Activated CD4-positive, alpha-beta T cell treated with anti-CD3 and anti-CD28 coated beads, Interleukin-2, amount 50 U/mL, for 4 hours (primary cell): ENCODE results near the gene INO80.
"Not testable (repeated sequence)": the region's sequence is repeated elsewhere in the genome, so short reads cannot be mapped to it uniquely, and the experiment has no call there.

Source experiments
- DNase-seq, 2 experiments: peaks; one replicate each; pipeline ENCODE4 v3.0.0-alpha.2; 2020

INO80 gene

DNA sequence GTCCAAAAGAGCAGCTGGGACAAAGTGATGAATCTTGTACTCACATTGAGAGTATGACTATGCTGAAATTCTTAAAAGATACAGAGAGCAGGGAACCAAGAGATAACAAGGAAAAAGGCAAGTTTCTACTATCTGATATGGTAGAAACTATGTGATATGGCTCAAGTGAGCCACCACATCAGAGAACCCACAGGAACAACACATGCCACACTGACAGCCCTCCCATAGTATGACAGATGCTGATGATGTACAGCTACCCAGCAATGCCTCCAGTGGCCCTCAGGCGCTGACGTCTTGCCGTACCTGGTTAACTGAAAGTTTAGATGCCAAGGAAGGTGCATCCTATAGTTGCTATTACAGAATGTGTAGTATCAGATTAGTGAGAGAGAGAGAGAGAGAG is 120.4 kb downstream of the INO80 start:
- DNase-seq: no peak

DNA sequence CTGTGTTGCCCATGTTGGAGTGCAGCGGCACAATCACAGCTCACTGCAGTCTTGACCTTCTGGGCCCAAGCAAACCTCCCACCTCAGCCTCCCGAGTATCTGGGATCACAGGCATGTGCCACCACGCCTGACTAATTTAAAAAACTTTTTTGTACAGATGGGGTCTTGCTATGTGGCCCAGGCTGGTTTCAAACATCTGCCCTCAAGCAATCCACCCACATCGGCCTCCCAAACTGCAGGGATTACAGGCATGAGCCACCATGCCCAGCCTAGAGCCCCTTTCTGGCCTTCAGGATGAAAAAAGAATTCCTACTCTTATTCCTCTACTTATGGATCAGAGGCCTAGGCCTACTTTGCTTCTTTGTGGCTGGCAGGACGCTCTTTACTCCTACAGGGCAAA is 123.3 kb downstream of the INO80 start:
- no peak for DNase-seq

DNA sequence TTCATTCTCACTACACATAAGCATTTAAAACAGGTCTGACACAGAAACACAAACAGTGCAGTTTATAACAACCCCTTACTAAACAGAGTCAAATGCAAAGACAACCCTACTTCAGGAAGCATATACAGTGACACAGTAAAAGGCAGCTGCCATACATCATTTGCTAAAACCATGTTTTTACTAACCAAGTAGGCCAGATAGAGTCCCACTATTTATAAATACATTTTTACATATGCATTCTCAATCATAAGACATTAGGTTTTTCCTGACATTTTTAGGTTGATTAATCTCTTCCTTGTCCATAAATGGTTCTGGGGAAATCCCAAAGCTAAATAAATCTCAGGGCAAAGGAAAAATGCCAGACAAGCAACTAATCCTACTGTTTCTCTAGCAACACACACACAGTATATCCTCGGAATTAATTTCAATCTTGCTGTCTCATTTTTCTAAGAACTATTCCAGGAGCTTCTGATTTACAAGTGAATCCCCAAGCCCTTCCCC is 123.8 kb downstream of the INO80 start:
- no peak for DNase-seq

DNA sequence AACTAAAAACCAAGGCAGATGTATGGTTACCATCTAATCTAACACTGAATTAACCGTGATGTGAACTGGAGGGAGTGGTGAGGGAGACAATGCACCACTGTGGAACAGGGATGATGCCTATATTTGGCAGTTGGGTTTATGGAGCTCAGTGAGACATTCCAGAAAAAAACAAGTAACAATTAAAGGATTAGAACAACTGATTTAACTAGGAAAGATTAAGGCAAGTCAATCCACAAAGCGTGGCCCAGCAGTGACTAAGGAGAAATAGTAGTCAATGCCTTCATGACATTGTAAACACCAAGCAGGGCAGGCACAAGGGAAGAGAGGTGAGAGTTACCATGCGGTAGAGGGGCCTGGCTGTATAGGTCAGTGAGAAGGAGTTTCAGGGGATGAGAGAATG is 124.7 kb downstream of the INO80 start:
- no peak for DNase-seq

DNA sequence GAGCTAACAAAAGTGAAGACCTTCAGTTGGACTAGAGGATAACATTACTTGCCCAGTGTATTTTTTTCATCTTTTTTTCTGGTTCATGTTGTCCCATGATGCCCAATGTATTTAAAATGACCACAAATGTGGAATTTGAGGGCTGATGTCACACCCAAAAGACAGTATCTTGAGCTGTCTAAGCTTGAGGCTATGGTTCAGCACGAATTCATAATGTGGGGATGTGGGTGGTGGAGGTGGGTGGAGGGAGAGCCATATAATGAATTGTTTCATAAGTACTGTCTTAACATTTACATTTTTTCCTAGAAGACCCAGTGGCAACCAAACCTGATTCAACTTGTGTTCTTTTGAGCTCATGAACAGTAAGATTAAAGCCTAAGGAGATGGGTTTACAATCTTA is 125.3 kb downstream of the INO80 start:
- DNase-seq: no peak

DNA sequence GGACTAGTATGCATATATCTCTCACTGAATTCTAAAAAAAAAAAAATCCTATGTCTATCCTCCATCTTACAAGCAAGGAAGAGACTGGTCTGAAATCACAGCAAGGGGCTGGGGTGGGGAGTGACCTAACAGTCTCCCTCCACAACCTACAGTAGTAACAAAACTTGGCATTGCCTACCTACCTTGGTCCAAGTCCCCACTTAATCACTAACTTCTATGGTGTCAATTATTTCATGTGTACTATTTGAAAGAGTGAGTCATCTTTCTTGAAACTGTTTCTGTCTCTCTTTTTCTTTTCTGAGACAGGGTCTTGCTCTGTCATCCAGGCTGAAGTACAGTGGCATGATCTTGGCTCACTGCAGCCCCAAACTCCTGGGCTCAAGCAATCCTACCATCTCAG is 126.0 kb downstream of the INO80 start:
- DNase-seq: no peak

DNA sequence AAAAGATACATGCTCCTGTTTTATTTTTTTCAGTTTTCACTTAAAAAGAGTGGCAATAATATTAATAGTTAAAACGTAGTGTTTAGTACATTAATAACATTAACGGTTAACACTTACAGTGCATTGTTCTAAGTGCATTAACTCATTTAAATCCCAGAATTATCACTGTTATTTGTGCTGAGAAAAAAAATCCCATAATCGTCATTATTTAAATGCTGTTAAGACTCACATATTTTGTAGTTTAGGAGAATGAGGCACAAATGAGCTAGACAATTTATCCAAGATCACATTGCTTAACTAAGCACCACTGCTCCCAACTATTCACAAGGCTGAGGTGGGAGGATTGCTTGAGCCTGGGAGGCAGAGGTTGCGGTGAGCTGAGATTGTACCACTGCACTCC is 127.9 kb downstream of the INO80 start:
- no peak for DNase-seq

DNA sequence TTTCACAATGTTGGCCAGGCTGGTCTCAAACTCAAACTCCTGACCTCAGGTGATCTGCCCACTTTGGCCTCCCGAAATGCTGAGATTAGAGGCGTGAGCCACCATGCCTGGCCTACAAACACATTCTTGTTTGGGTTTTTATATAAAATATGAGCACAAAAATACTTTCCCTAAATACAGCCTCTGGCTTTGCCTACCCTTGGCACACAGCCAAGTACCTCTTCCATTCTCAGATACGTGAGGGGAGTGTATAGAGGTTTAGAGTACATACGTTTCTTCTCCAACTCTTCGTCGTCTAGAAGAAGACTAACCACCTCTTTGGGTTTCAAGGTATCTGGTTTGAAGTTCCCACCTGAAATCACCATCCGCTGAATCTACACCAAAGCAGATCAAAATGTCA is 129.3 kb downstream of the INO80 start:
- no peak for DNase-seq

DNA sequence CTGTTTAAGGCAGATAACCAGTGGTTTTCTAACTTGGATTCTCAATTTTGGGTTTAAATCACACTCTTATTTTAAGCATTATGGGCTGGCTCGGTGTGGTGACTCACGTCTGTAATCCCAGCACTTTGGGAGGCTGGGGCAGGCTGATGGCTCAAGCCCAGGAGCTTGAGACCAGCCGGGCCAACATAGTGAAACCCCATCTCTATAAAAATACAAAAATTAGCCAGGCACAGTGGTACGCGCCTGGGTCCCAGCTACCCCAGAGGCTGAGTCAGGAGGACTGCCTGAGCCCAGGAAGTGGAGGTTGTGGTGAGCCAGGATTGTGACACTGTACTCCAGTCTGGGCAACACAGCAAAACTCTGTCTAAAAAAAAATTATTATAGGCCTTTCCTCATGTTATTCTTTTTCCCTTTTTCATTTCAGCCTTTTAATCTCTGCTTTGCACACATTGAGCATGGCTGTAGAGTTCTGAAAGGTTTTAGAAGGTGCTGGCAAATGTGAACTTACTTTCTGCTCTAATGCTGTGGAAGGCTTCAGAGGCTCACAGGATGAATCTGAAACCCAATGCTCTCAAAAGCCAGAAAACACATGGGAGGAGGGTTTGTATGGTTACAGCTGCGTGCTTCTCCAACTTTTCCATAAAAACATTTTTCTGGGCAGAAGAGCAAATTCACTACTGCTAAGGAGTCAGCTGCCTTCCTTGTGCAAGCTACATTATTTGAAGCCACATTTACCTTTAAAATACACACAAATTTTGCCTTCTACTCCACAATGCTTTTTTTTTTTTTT is 130.3 kb downstream of the INO80 start:
- DNase-seq: no peak

DNA sequence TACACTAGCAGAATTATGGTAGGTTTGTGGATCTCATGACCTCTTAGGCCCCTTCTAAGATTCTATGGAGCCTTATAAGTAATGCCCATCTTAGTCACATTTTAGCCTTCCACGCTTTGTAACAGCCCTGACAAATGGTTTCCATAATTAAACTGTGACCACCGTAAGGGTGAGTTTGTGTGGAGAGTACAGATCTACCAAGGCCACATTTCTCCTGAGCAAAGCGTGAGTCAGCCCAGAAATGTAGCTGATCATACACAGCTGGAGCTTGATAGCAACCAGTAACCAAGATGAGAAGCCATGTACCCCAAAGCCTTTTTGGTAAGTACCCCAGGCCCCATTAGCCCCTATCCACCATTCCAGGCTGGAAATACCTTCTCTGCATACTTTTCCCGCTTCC is 131.1 kb downstream of the INO80 start:
- no peak for DNase-seq

DNA sequence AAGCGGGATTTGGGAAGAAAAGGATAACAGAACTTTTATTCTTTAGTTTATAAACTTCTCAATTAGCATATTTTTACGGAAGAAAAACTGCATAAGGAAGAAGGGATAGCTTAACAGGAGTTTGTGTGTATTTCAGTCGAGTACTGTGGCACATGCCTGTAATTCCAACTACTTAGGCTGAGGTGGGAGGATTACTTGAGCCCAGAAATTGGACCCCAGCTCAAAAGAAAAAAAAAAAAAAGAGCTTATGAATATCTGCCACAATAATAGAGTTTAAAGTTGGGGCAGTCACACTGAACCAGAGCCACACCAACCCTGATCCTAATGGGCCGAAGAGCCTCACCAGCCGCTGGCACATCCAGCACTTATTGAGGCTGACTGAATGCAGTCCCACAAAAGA is 131.7 kb downstream of the INO80 start:
- no peak for DNase-seq

DNA sequence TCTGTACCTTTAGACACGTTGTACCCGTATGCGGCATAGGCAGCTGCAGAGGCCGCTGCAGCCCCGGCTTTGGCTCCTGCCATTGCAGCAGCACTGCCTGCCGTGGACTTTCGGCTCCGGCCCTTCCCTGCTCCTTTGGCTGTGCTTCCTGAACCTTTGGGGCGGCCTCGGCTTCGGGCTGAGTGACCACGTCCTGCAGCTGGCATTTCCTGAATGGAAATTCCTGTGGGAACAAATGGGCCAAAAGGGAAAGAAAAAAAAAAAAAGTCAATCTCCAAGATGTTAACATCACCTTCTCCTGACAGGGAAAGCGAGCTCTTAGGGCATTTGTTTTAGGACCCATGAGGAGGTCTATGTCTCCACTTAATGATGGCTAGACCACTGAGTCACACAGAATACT is 133.2 kb downstream of the INO80 start:
- DNase-seq: no peak

DNA sequence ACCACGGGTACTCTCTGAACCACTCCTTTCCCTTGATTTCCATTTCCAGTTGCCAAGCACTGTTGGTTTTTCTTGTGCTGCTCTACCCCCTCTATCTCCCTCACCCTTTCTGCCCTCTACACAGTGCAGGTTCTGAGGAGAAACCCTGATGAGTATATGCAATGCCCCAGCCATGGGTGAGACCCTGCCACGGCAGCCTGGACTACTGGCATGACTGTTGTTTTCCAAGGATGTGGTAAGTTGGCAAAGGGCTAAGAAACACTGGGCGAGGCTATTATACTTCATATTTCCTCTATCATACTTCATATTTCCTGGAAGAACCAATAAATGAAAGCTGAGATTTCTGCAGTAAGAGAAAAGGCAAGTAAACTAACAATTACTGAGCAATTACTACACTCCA is 134.9 kb downstream of the INO80 start:
- DNase-seq: no peak

DNA sequence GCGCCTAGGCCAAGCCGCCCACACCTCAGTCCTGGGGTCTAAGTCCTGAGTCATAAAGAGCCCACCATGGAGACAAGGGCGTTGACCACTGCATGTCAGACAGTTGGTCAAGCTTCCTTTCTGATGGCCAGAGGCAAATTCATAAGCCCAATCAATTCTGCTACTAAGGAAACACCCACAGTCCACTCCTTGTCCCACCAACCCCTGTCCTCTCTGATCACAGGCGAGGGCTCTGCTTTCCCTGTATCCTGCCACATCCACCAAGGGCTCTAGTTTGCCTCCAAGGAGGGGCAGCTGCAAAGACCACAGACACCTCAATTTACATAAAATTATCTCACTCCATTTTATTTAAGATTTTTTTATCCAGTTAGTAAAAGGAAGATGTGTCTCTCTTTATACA is 137.5 kb downstream of the INO80 start:
- DNase-seq: no peak

DNA sequence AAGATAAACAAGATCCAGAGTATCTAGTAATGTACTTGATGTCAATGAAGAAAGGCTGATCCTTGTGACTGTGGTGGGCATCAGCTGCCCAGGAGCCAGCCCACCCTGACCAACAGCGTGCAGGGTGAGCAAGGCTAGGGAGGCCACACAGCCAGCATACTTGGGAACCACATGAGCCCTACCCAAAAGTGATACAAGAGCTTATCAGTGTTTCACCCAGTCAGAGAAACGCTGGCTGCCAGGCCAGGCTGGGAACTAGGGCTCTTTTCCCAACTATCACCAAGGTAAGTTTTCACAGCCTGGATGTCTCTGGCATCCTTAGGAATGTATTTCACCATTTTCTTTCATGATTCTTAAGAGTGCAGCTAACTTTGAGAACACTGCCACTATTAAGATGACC is 137.9 kb downstream of the INO80 start:
- no peak for DNase-seq

DNA sequence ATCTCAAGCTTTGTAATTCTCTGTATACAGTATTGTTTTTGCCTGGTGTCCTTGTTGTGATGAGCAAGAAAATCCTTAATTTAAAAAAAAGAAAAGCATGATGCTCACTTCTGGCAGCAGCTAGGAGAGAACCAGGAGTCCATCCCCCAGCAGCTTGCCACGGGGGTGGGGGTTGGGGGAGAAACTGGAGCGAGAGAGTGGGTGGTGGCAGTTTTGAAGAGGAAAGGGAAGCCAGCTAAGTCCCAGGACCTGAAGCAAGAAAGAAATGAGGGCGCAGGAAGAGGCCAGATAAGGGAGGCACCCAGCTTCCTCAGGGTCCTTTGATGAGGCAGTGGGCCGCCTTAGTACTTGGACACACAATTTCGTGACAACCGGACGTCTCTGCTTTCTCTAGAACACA is 139.3 kb downstream of the INO80 start:
- no peak for DNase-seq

DNA sequence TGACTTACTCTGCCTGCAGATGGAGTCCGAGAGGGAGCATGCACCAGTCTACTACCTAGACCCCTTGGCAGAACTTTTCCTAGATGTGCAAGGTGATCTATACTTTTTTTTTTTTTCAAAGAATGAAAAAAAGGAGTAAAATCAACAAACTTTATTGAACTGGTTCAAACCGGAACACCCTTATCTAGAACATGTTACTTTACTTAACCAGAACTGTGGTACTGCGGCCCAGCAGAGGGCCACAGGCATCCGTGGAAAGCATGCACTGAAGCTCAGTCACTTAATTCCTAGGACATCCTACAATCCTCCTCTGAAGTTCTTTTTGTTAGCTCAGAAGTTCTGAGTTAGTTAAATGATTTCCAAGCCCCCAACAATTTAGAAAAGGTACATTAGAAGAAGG is 141.2 kb downstream of the INO80 start:
- DNase-seq: no peak

DNA sequence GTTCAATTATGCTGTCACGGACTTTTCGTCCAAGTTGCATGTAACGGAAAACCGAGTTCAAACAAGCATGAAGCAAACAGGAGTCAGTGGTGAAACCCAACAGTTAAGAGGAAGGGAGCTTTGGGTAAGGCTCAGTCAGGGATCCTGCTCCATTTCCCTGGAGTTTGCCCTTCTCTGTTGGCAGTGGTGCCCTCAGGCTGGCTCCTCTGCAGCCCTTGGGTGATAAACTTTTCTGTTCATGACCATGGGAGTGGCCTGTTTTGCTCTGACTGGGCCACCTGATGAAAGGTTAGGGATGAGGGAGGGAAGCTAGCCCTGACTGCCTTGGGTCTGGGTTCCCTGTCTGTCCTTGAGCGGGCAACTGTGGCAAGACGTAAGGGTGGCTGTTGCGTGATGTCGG is 146.7 kb downstream of the INO80 start:
- no peak for DNase-seq

DNA sequence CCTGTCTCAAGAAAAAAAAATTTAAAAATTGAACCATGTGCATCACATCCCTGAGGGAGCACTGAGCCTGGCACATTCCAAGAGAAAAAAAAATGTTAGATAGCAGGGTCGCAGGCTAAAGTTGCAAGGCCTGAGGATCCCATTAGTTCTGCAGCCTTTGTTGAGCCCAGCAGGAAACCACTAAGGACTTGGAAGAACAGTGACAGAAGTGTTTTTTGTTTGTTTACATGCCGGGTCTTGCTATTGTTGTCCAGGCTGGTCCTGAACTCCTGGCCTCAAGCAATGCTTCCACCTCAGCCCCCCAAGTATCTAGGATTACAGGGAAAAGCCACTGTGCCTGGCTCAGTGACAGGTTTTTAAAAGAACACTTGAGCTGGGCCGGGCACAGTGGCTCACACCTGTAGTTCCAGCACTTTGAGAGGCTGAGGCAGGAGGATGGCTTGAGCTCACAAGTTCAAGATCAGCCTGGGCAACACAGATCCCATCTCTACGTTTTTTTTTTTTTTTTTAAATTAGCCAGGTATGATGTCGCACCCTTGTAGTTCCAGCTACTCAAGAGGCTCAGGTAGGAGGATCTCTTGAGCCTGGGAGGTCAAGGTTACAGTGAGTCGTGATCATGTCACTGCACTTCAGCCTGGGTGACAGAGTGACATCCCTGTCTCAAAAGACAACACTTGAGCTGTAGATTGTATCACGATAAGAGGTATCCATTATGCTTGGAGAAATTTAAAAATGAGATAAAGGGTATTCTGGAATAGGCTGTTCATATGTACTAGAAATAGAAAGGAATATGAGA is 147.6 kb downstream of the INO80 start:
- no peak for DNase-seq

DNA sequence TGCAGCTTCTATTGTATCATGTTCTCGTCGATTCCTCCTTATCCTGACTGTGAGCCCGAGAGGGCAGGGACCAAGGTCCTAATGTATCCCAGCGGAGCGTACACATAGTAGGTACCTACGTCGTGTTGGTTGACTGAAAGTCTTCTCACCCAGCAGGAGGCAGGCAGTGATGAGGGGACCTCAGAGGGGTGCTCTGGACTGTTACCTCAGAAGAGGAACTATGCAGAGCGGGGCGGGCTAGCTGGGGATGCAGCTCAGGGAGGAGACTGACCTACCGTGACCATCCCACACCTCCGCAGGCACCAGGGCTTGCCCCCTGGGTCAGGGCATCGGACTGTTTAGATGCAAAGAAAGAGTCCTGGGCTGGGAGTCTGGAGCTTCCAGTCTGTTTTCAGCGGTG is 151.4 kb downstream of the INO80 start:
- DNase-seq: no peak

DNA sequence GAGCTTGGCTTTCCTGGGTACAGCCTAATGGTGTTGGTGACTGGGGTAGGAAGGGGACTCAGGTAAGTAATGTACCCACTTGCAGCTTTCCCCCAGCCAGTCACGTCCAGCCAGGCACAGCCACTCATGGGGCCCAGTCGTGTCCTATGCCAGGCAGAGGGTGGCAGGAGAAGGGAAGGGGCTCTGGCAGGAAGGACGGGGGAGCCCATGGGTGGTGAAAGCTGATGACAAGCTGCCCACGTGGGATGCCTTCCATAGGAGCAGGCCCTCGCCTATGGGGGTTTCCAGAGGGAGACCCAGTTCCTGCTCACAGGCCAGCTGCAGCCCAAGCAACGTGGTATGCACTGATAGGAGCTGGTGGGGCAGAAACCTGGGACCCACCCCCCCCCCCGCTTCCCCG is 152.1 kb downstream of the INO80 start:
- DNase-seq: no peak

DNA sequence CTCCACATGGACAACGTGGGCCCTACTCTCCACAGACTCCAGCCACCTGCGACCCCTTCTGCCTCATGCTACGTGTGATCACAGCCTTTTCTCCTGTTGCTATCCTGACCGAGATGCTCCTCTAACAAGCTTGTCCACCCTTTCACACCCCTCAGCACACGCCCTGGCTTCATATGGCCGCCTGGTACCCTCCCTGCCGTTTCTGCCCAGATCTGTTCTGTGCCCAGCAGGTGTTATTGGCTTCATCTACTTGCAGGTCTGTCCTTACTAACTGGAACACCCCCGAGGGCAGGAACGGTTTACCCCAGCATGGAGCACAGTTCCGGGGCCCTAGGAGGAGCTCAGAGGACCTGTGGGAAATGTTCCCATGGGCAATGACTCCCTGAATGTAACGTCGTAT is 152.9 kb downstream of the INO80 start:
- no peak for DNase-seq

DNA sequence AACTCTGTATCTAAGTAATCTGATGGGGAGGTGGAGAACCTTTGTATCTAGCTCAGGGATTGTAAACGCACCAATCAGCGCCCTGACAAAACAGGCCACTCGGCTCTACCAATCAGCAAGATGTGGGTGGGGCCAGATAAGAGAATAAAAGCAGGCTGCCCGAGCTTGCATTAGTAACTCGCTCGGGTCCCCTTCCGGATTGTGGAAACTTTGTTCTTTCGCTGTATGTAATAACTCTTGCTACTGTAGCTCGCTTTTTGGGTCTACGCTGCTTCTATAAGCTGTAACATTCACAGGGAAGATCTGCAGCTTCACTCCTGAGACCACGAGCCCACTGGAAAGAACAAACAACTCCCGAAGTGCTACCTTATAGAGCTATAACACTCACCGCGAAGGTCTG is 153.8 kb downstream of the INO80 start:
- not testable (repeated sequence) for DNase-seq

DNA sequence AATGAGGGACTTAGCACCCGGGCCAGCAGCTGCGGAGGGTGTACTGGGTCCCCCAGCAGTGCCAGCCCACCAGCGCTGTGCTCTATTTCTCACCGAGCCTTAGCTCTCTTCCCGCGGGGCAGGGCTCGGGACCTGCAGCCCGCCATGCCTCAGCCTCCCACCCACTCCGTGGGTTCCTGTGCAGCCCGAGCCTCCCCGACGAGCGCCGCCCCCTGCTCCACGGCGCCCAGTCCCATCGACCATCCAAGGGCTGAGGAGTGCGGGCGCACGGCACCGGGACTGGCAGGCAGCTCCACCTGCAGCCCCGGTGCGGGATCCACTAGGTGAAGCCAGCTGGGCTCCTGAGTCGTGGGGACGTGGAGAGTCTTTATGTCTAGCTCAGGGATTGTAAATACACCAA is 154.3 kb downstream of the INO80 start:
- DNase-seq: not testable (repeated sequence)
